Measurements from ENCODE around the gene KCNK7. TPM values are rescaled to one million over a fixed set of nuclear protein-coding genes. Genes with fewer than 3 reads are reported as not detected.

KCNK7 gene
- total RNA-seq, 1 donor from 2014 or later = 0.69 TPM

- Mint-ChIP-seq H3K9me3 (ENCODE audit: unreplicated experiment) (peaks cover 24% of the 10 kb centered on the region), H3K27me3 (ENCODE audit: unreplicated experiment) (peaks cover 15% of the 10 kb centered on the region), H3K36me3 (ENCODE audit: unreplicated experiment) (no peaks in the 10 kb centered on the region), H3K27ac (ENCODE audit: unreplicated experiment) (peak overlapping the region; percentile 98), H3K4me3 (ENCODE audit: unreplicated experiment) (peak overlapping the region; percentile 94), H3K4me1 (ENCODE audit: low read depth, unreplicated experiment) (peaks cover 14% of the 10 kb centered on the region)
- no peak for DNase-seq
- TF ChIP-seq CTCF (IDR thresholded peaks at IDR 0.05; ENCODE audit: partially characterized antibody, unreplicated experiment) = no peak
Observed at GRCh38 chr11:65571940-65572339, 23.7 kb downstream of the KCNK7 start.

DNA sequence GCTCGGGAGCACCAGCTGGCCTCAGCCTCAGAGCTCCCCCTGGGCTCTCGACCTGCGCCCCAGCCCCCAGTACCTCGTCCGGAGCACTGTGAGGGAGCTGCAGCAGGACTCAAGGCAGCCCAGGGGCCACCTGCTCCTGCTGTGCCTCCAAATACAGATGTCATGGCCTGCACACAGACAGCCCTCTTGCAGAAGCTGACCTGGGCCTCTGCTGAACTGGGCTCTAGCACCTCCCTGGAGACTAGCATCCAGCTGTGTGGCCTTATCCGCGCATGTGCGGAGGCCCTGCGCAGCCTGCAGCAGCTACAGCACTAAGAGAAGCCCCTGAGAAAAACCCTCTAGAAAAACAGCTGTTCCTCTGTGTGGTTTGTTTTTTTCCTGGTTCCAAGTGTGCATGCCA lies 24.2 kb downstream of the KCNK7 start:
- DNase-seq = no peak
- peak overlapping the region; percentile 98 for H3K27ac Mint-ChIP-seq (ENCODE audit: unreplicated experiment)
- H3K36me3 Mint-ChIP-seq (ENCODE audit: unreplicated experiment) = no peaks in the 10 kb centered on the region
- H3K4me1 Mint-ChIP-seq (ENCODE audit: low read depth, unreplicated experiment) = peaks cover 14% of the 10 kb centered on the region
- no peak for TF ChIP-seq CTCF (IDR thresholded peaks at IDR 0.05; ENCODE audit: partially characterized antibody, unreplicated experiment)
- H3K4me3 Mint-ChIP-seq (ENCODE audit: unreplicated experiment) = peak overlapping the region; percentile 94
- peaks cover 24% of the 10 kb centered on the region for H3K9me3 Mint-ChIP-seq (ENCODE audit: unreplicated experiment)
- peaks cover 15% of the 10 kb centered on the region for H3K27me3 Mint-ChIP-seq (ENCODE audit: unreplicated experiment)

DNA sequence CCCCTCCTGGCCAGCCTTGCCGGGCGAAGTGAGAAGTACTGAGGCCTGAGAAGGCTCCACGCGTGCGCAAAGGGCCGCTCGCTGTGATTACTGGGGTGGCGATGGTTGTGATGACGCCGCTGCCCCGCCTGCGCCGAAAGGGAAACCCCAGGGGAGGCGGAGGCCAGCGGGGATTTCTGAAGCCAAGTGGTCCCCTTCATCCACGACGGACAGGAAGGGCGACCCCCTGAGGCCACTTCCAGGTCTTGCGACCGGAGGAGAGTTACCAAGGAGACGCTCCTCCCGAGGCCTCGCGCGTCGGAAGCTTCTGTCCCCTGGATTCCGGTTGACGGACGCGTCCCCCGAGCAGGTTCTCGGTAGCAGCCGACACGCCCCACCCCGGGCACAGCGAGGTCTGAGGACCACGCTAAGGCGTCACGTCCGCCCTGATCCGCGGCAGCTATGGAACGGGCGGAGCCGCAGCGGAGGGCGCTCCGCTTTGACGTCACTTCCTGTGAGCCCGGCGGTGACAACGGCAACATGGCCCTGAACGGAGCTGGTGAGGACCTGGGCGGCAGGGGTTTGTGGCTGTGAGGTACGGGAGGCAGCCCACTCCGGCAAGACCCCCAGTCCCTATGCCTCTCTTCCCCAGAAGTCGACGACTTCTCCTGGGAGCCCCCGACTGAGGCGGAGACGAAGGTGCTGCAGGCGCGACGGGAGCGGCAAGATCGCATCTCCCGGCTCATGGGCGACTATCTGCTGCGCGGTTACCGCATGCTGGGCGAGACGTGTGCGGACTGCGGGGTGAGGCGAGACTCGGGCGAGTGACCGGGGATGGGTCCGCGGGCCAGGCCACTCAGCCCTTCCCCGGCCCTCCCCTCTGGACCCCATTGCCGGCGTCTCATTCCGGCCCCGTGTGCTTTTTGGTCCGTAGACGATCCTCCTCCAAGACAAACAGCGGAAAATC lies 25.4 kb downstream of the KCNK7 start, which contains the start of gene ZNRD2:
TSS of gene ZNRD2 (plus strand) at position 505 of the 946 bp plus-strand sequence. CDS start at position 520, 15 bp downstream.
- DNase-seq = peak; percentile 98
- H3K4me3 Mint-ChIP-seq (ENCODE audit: unreplicated experiment) = peak within 1 kb of the TSS; percentile 94
- peaks cover 13% of the 10 kb centered on the region for H3K27me3 Mint-ChIP-seq (ENCODE audit: unreplicated experiment)
- peak within 1 kb of the TSS; percentile 88 for H3K27ac Mint-ChIP-seq (ENCODE audit: unreplicated experiment)
- H3K4me1 Mint-ChIP-seq (ENCODE audit: low read depth, unreplicated experiment) = peaks cover 14% of the 10 kb centered on the region
- H3K9me3 Mint-ChIP-seq (ENCODE audit: unreplicated experiment) = peaks cover 23% of the 10 kb centered on the region
- peak; percentile 71 for TF ChIP-seq CTCF (IDR thresholded peaks at IDR 0.05; ENCODE audit: partially characterized antibody, unreplicated experiment)
- H3K36me3 Mint-ChIP-seq (ENCODE audit: unreplicated experiment) = no peaks in the 10 kb centered on the region

GRCh38 chr11:65569164-65569972 lies 26.2 kb downstream of the KCNK7 start:
- Mint-ChIP-seq H3K27me3 (ENCODE audit: unreplicated experiment) (peaks cover 10% of the 10 kb centered on the region), H3K4me1 (ENCODE audit: low read depth, unreplicated experiment) (peaks cover 14% of the 10 kb centered on the region), H3K36me3 (ENCODE audit: unreplicated experiment) (no peaks in the 10 kb centered on the region), H3K9me3 (ENCODE audit: unreplicated experiment) (peaks cover 19% of the 10 kb centered on the region), H3K27ac (ENCODE audit: unreplicated experiment) (peak overlapping the region; percentile 88), H3K4me3 (ENCODE audit: unreplicated experiment) (peak overlapping the region; percentile 94)
- DNase-seq = no peak
- no peak for TF ChIP-seq CTCF (IDR thresholded peaks at IDR 0.05; ENCODE audit: partially characterized antibody, unreplicated experiment)

Measured in glutamatergic neuron (in vitro differentiated cells).